H1 (cell line): ENCODE results near the gene QSOX2. TPM values are rescaled to one million over a fixed set of nuclear protein-coding genes. Genes with fewer than 3 reads are reported as not detected.

ENCODE experiments used
- CTCF ChIA-PET: fragments of 300-600 bp; sonication (Branson Sonifier 250); formaldehyde crosslinking; loops from one replicate; lab custom pipeline; 2021; ENCODE audit not compliant: partially characterized antibody; lab: Charles Lee
- POLR2A ChIA-PET: fragments of 300-600 bp; sonication (Branson Sonifier 250); formaldehyde crosslinking; loops from one replicate; lab custom pipeline; 2021; ENCODE audit warnings: inconsistent platforms; ENCODE audit not compliant: partially characterized antibody; lab: Charles Lee
- DNase-seq, 2 experiments: peaks; one replicate each; pipeline versions ENCODE4 v3.0.0 to v3.0.0-alpha.2; 2010 to 2022; ENCODE audit warnings: low spot score in 2 of 2, low read depth in 1 of 2, mixed read lengths in 1 of 2
- FAIRE-seq: peaks from 2 replicates; lab custom pipeline; 2011; peaks lifted over from hg19 to GRCh38; lab: Jason Lieb, UNC
- H2AFZ ChIP-seq: 2 replicates; pipeline ENCODE4 v1.8.1; 2012; ENCODE audit warnings: low read length, inconsistent platforms
- H2AK5ac ChIP-seq: 2 replicates; pipeline ENCODE4 v1.6.1; 2013; ENCODE audit warnings: low read depth, low read length
- H2BK120ac ChIP-seq: replicated peaks from 2 replicates; pipeline ENCODE3; 2013; ENCODE audit warnings: low read depth, low read length, inconsistent platforms
- H2BK12ac ChIP-seq: 2 replicates; pipeline ENCODE4 v1.6.1; 2013; ENCODE audit warnings: low read depth, low read length
- H2BK15ac ChIP-seq: 2 replicates; pipeline ENCODE4 v1.6.1; 2013; ENCODE audit warnings: low read length
- H2BK20ac ChIP-seq: 2 replicates; pipeline ENCODE4 v1.6.1; 2013; ENCODE audit warnings: low read length
- H2BK5ac ChIP-seq: 2 replicates; pipeline ENCODE4 v1.6.1; 2013; ENCODE audit warnings: low read depth, low read length
- H3K14ac ChIP-seq: 2 replicates; pipeline ENCODE4 v1.6.1; 2013; ENCODE audit warnings: inconsistent platforms; ENCODE audit not compliant: insufficient read length
- H3K18ac ChIP-seq: 2 replicates; pipeline ENCODE4 v1.6.1; 2013; ENCODE audit warnings: low read length; ENCODE audit errors: extremely low read depth
- H3K23ac ChIP-seq: 2 replicates; pipeline ENCODE4 v1.6.1; 2013; ENCODE audit warnings: inconsistent platforms; ENCODE audit not compliant: insufficient read length
- H3K23me2 ChIP-seq: 2 replicates; pipeline ENCODE4 v1.6.1; 2013; ENCODE audit warnings: low read depth, low read length
- H3K27ac ChIP-seq: 2 replicates; pipeline ENCODE4 v1.6.1; 2011; ENCODE audit warnings: low read depth, low read length, inconsistent platforms
- H3K27me3 ChIP-seq, 4 experiments: replicated peaks in 1 of 4; 1 replicate in 1 of 4; 2 replicates in 3 of 4; pipeline versions ENCODE4 v1.6.1 to v1.8.1; 2011 to 2013; ENCODE audit warnings: low read length in 3 of 4, mild to moderate bottlenecking in 3 of 4, inconsistent platforms in 2 of 4, mixed read lengths in 2 of 4, moderate library complexity in 1 of 4; ENCODE audit not compliant: control insufficient read depth in 3 of 4, insufficient read depth in 3 of 4; ENCODE audit errors: extremely low read depth in 1 of 4
- H3K36me3 ChIP-seq, 4 experiments: 2 replicates each; pipeline versions ENCODE4 v1.6.1 to v1.8.1; 2011 to 2013; ENCODE audit warnings: mild to moderate bottlenecking in 4 of 4, low read length in 3 of 4, moderate library complexity in 2 of 4, control low read depth in 1 of 4, inconsistent platforms in 1 of 4; ENCODE audit not compliant: insufficient read depth in 4 of 4, control insufficient read depth in 2 of 4
- H3K4ac ChIP-seq: replicated peaks from 2 replicates; pipeline ENCODE3; 2013; ENCODE audit warnings: low read length, low read depth, mixed read lengths, inconsistent platforms; ENCODE audit not compliant: insufficient read length
- H3K4me1 ChIP-seq, 4 experiments: replicated peaks in 1 of 4; 1 replicate in 1 of 4; 2 replicates in 3 of 4; pipeline versions ENCODE4 v1.6.1 to v1.8.1; 2011 to 2013; ENCODE audit warnings: low read length in 3 of 4, inconsistent platforms in 2 of 4, mixed read lengths in 1 of 4; ENCODE audit not compliant: insufficient read depth in 4 of 4, control insufficient read depth in 3 of 4
- H3K4me2 ChIP-seq, 2 experiments: 2 replicates each; pipeline versions ENCODE4 v1.6.1 to v1.8.1; 2011 to 2013; ENCODE audit warnings: low read depth in 2 of 2, low read length in 2 of 2, control low read depth in 1 of 2, inconsistent platforms in 1 of 2, mild to moderate bottlenecking in 1 of 2; ENCODE audit not compliant: insufficient read depth in 1 of 2
- H3K4me3 ChIP-seq, 4 experiments: fragments of 200-600, 300-600 bp in 1 of 4; sonication (generic), shearing (Covaris generic), sonication (Bioruptor Twin) in 1 of 4; 2 replicates each; pipeline versions ENCODE4 v1.5.1 to v1.8.1; 2011 to 2016; ENCODE audit warnings: low read length in 4 of 4, low read depth in 3 of 4, control low read depth in 2 of 4, inconsistent platforms in 2 of 4, mild to moderate bottlenecking in 2 of 4, mixed read lengths in 1 of 4, moderate library complexity in 1 of 4; ENCODE audit not compliant: insufficient read depth in 2 of 4; ENCODE audit errors: extremely low read depth in 1 of 4
- H3K56ac ChIP-seq: replicated peaks from 2 replicates; pipeline ENCODE3; 2013; ENCODE audit warnings: low read depth, mild to moderate bottlenecking, mixed read lengths, low read length, inconsistent platforms; ENCODE audit not compliant: insufficient read length
- H3K79me1 ChIP-seq: 2 replicates; pipeline ENCODE4 v1.6.1; 2013; ENCODE audit warnings: low read depth, low read length, control low read depth
- H3K79me2 ChIP-seq, 2 experiments: 2 replicates each; pipeline versions ENCODE4 v1.6.1 to v1.8.1; 2012 to 2013; ENCODE audit warnings: low read length in 2 of 2, mild to moderate bottlenecking in 2 of 2, inconsistent platforms in 1 of 2; ENCODE audit not compliant: insufficient read depth in 2 of 2, control insufficient read depth in 1 of 2
- H3K9ac ChIP-seq, 4 experiments: replicated peaks in 1 of 4; 1 replicate in 1 of 4; 2 replicates in 3 of 4; pipeline versions ENCODE4 v1.6.1 to v1.8.1; 2011 to 2013; ENCODE audit warnings: low read depth in 3 of 4, low read length in 3 of 4, control low read depth in 2 of 4, mild to moderate bottlenecking in 2 of 4, moderate library complexity in 2 of 4, inconsistent platforms in 1 of 4; ENCODE audit errors: extremely low read depth in 1 of 4
- H3K9me3 ChIP-seq, 2 experiments: 2 replicates each; pipeline versions ENCODE4 v1.6.1 to v1.8.1; 2012 to 2013; ENCODE audit warnings: mild to moderate bottlenecking in 2 of 2, moderate library complexity in 2 of 2, control low read depth in 1 of 2, inconsistent platforms in 1 of 2, low read depth in 1 of 2, low read length in 1 of 2, mixed read lengths in 1 of 2; ENCODE audit not compliant: insufficient read depth in 2 of 2
- H4K20me1 ChIP-seq, 2 experiments: replicated peaks in 1 of 2; 2 replicates each; pipeline versions ENCODE3 to v1.8.1; 2011 to 2013; ENCODE audit warnings: inconsistent platforms in 2 of 2, low read length in 2 of 2, mild to moderate bottlenecking in 1 of 2; ENCODE audit not compliant: insufficient read depth in 2 of 2, control insufficient read depth in 1 of 2
- H4K5ac ChIP-seq: 2 replicates; pipeline ENCODE4 v1.6.1; 2013; ENCODE audit warnings: low read length, low read depth, mixed read lengths, inconsistent platforms; ENCODE audit not compliant: insufficient read length
- H4K8ac ChIP-seq: 2 replicates; pipeline ENCODE4 v1.8.0; 2013; ENCODE audit warnings: mild to moderate bottlenecking, moderate library complexity, low read length, inconsistent platforms; ENCODE audit not compliant: insufficient read depth; ENCODE audit errors: extremely low read depth
- H4K91ac ChIP-seq: replicated peaks from 2 replicates; pipeline ENCODE3; 2013; ENCODE audit warnings: low read length, mixed read lengths, inconsistent platforms; ENCODE audit not compliant: insufficient read length
- ATF3 ChIP-seq: IDR thresholded peaks from 2 replicates; pipeline ENCODE4 v1.6.1; 2011; ENCODE audit warnings: low read depth, mild to moderate bottlenecking, low read length; ENCODE audit not compliant: insufficient read depth
- BCL11A ChIP-seq, 2 experiments: IDR thresholded peaks; one replicate each; pipeline ENCODE4 v1.6.1; 2011; ENCODE audit warnings: low read depth in 2 of 2, low read length in 2 of 2, mild to moderate bottlenecking in 2 of 2
- CTBP2 ChIP-seq: IDR thresholded peaks from 2 replicates; pipeline ENCODE4 v1.7.0; 2011; ENCODE audit warnings: borderline replicate concordance, mild to moderate bottlenecking, moderate library complexity, mixed read lengths, low read length; ENCODE audit not compliant: insufficient read depth, insufficient read length
- EGR1 ChIP-seq: IDR thresholded peaks from 2 replicates; pipeline ENCODE4 v1.6.1; 2011; ENCODE audit warnings: low read depth, low read length, borderline replicate concordance
- KDM1A ChIP-seq: fragments of 200-600, 300-600 bp; sonication (generic); IDR thresholded peaks from 2 replicates; pipeline ENCODE4 v1.7.1; 2016; ENCODE audit warnings: mild to moderate bottlenecking, low read length, borderline replicate concordance
- WGBS, 2 experiments: shearing (Covaris generic) in 1 of 2; methylation state at CpG; one replicate each; pipeline versions ENCODE4 v1.1.6 to v1.1.7; 2013 to 2015; ENCODE audit warnings: low lambda C conversion rate in 2 of 2, mixed read lengths in 2 of 2, inconsistent platforms in 1 of 2, low coverage in 1 of 2, missing lambda C conversion rate in 1 of 2; ENCODE audit not compliant: insufficient replicate concordance in 2 of 2, insufficient coverage in 1 of 2, insufficient read length in 1 of 2; ENCODE audit errors: extremely low coverage in 1 of 2, missing lambda C conversion rate in 1 of 2; 5-methylcytosine and 5-hydroxymethylcytosine counted together
- polyA plus RNA-seq, 7 experiments: library from polyadenylated mRNA; depleted of rRNA in 3 of 7; stranded (reverse) in 5 of 7; unstranded in 2 of 7; fragments of >200 nt in 5 of 7; fragments of 200-250 nt in 2 of 7; gene quantifications; 1 replicate in 5 of 7; 2 replicates in 1 of 7; 4 replicates in 1 of 7; pipeline versions ENCODE4 v1.2.1 to v1.2.3, GENCODE V29; 2011 to 2013; ENCODE audit warnings: missing spikeins in 2 of 7, mixed read lengths in 2 of 7
- total RNA-seq: library from RNA; stranded (reverse); fragmentation: NEBNext Ultra II Directional; extraction: Animal tissue kit (Norgen Biotek cat#: 25700); gene quantifications from 2 replicates; pipeline ENCODE4 v1.2.1, GENCODE V29; 2021

The QSOX2 gene
- total and polyA plus RNA-seq, 2 of the 8 experiments (the other 6 are each of a cell fraction or from before 2014, with no cell fraction given) = 18.0 to 28.6 TPM

- no peak overlapping the region for H2AFZ ChIP-seq
- H3K4me3 ChIP-seq = no peak overlapping the region
- H4K8ac ChIP-seq = no peak overlapping the region
- ChIA-PET POLR2A (no interaction called here), CTCF (interaction anchor here (0.7 to 1.8 kb wide), 4 partner anchors 11 to 31 kb away, joined by 3 to 10 read pairs (median 3); no protein-coding TSS in a partner anchor)
- H3K4me2 ChIP-seq = no peak overlapping the region
- H3K27ac ChIP-seq = no peak overlapping the region
- H3K14ac ChIP-seq = no peak overlapping the region
- no peaks in the 10 kb centered on the region for H3K23me2 ChIP-seq
- no peak overlapping the region for H3K4ac ChIP-seq
- no peaks in the 10 kb centered on the region for H3K27me3 ChIP-seq
- H3K79me2 ChIP-seq = peaks cover 11 to 83% of the 10 kb centered on the region in 2 experiments
- peaks cover 0 to under 1% (median under 1%) of the 10 kb centered on the region in 4 experiments; a peak in 4 of 7 replicates for H3K4me1 ChIP-seq
- peaks cover 22 to 34% of the 10 kb centered on the region in 2 experiments for H4K20me1 ChIP-seq
- TF ChIP-seq EGR1 = no peak
- TF ChIP-seq CTBP2 = no peak
- TF ChIP-seq BCL11A (IDR thresholded peaks at IDR 0.05; ENCODE audit: low read depth in 2 of 2, low read length in 2 of 2) = no peak
- TF ChIP-seq ATF3 = no peak
- no peak for TF ChIP-seq KDM1A
- peak overlapping the region; percentile 66; the same call in 1 of the 2 replicates for H2BK5ac ChIP-seq
- no peak overlapping the region for H2BK20ac ChIP-seq
- WGBS, 2 experiments = 91% methylated on average over 12 of the region's 12 CpGs; no CpG with 5 or more reads in 1 of the 2 experiments
- no peak for DNase-seq
- H3K36me3 ChIP-seq = peaks cover 0 to 14% (median 4%) of the 10 kb centered on the region in 4 experiments; a peak in 3 of 8 replicates
- no peaks in the 10 kb centered on the region for H3K9me3 ChIP-seq
- H2BK120ac ChIP-seq = no peak overlapping the region
- H3K23ac ChIP-seq = no peak overlapping the region
- FAIRE-seq = no peak
- no peak overlapping the region for H2BK15ac ChIP-seq
- H3K56ac ChIP-seq = no peak overlapping the region
- peaks cover 32% of the 10 kb centered on the region for H3K79me1 ChIP-seq
- no peak overlapping the region for H4K91ac ChIP-seq
- no peak overlapping the region for H4K5ac ChIP-seq
- H2AK5ac ChIP-seq = no peak overlapping the region
- no peak overlapping the region for H3K9ac ChIP-seq
- no peak overlapping the region for H3K18ac ChIP-seq
- no peak overlapping the region for H2BK12ac ChIP-seq
Observed at GRCh38 chr9:136238342-136238732, 7.3 kb downstream of the QSOX2 start.
